HG02763 (cell line): ENCODE data around the gene PEX13.
"Not testable (repeated sequence)": the region's sequence is repeated elsewhere in the genome, so short reads cannot be mapped to it uniquely, and the experiment has no call there.

Source experiments
- ATAC-seq: cut with Tn5 transposase; IDR thresholded peaks from one replicate; pipeline ENCODE4 v1.9.1; 2021; ENCODE audit warnings: mild to moderate bottlenecking, moderate library complexity; ENCODE audit not compliant: unreplicated experiment

Gene PEX13

GRCh38 chr2:61006486-61007105 is 10.9 kb upstream of the PEX13 start:
- ATAC-seq, result no peak

- no peak for ATAC-seq
Observed at GRCh38 chr2:61009355-61009754, 8.2 kb upstream of the PEX13 start.

DNA sequence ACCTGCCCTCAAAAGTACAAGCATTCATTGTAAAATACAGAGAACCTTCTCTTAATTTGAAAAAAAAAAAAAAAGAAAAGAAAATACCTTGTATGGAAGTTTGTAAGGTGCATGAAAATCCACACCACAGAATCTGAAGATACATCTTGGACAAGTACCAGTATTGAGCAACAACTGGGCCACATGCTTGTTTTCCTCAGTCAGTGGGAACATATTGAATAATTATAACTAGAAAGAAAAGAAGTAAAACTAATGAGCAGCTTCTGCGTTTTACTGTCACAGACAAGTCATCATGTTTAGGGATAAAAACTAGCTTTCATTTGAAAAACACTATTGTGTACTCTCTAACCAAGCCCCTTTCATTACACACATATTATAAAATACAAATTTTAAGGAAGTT is 5.8 kb upstream of the PEX13 start:
- no peak for ATAC-seq

DNA sequence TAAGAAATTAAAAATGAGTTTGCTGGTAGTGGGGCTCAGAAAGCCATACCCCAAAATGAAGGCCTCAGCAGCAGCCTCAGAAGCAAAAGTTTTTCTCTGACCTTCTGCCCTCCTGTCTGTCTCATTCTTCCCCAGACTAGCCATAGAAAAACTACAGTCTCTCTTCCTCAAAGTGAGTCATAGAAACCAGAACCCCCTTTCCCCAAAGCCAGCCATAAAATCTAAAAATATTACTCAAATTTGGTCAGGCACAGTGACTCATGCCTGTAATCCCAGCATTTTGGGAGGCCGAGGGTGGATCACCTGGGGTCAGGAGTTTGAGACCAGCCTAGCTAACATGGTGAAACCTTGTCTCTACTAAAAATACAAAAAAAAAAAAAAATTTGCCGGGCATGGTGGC is 5.2 kb upstream of the PEX13 start:
- ATAC-seq, result not testable (repeated sequence)

DNA sequence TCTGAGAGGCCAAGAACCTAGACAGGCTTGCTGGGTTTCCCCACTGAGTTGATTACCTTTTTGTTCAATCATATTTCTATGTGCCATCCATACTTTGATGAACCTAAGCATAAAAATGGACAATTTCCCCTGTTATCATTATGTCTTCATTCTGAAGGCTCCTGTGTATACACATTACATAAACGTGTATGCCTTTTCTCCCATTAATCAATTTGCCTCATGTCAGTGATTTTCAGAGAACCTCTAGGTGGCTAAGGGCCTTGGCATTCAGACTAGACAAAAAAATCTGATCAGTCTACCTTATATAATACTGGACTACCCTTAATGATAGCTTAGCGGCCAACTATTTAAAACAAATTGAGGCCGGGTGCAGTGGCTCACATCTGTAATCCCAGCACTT is 4.1 kb upstream of the PEX13 start:
- no peak for ATAC-seq

DNA sequence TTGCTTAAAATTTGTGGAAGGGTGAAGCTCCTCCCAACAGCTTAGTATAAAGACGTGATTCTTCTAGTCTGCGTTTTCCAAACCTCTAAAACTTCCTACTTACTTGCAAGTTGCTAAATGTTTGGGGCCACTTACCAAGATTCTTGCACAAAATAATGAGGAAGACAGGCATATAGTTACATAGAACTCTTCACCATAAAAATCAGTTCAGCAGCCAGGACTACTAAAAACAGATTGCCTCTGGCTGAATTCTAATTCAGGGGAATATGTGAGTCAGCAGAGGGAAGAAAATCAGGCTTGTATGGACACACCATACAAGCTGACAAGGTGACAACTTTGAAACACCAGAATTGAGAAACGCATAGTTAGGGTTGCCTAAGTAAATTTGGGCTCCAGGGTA is 2.8 kb upstream of the PEX13 start:
- ATAC-seq, result no peak

DNA sequence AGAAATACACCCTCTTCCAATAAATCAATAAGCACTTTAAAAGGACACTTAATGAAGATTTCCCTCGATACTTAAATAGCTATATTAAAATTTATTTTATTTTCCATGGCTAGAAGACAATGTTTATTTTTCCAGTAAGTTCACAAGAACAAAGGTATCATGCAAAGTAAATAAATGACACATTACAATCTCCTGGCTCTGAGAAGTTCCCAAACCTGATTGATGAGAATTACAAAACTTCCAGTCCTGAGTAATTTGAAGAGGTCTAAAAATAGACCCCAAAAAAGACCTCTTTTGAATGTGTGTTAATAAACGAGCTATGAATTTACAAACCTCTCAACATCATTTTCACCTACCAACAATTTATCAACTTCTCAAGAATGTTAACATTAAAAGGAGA is 1.5 kb upstream of the PEX13 start:
- no peak for ATAC-seq

DNA sequence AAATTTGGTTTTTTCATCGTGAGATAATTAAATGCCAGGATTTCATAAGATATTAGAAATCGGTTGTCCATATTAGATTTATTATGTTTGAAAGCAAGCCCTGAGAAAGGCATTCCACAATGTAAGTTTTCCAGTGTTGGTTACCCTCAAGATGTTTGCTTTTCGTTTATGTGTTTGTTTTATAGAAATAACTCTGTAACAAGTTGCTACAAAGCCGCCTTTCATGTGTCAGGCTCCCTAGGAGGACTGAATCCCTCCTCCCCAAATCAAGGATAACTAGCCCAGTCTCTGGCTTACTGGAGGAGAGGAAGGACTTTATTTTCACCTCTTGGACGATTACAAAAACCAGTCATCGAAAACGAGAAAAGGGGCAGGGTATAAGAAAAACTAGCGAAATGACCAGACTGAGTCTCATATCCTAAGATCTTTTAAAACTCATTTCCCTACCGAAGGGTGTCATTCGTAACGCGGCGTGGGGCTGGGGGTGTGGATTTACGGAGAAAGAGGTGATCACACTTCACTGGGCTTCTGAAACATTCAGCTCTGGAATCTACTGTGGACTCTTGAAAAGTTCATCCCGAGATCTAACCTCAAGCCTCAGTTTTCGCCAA is 1.0 kb upstream of the PEX13 start:
- ATAC-seq, result no peak

DNA sequence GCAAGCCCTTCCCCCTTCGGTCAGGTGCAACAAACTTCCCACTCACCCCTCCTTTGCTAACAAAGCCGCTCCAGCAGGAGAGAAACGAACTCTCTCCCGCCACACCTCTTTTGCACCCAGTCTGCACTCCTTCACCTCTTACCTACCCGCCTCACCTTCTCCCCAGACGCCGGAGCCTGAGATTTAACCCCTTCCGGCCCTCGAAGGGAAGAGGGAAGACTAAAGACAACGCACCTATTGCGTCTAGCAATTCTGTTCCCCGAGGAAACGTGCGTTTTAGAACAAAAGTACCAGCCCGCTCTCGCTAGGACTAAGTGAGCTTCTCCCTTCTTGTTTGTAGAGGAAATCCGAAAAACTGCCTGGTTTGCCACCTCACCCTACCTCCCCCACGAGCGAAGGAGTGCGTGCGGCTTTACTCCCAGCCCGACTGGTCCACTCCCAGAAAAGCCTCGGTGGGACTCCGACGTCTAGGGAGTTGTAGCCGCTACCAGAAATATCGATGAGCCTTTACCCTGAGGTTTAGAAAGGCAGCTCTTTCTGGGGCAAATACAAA is 441 bp upstream of the PEX13 start:
- peak; percentile 49 for ATAC-seq

GRCh38 chr2:61018318-61018755 is 817 bp downstream of the PEX13 start:
- ATAC-seq, result no peak

DNA sequence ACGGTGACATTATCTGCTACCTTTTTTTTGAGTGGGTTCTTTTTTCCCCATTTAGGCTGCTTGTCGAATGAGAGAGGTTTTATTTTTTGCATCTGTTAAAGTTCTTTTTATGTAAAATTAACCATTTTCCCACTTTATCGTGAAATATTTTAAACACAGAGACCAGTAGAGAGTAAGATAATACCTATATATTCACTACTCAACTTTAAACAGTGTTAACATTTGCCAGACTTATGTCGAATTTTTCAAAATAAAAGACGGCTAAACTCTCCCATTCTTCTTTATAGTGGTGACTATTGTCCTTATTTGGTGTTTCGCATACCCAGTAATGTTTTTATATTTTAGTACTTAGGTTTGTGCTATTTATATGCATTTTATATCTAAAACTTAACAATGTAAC is 1.3 kb downstream of the PEX13 start:
- ATAC-seq, result no peak

GRCh38 chr2:61021228-61021660 is 3.7 kb downstream of the PEX13 start:
- no peak for ATAC-seq

GRCh38 chr2:61023670-61024069 is 6.2 kb downstream of the PEX13 start:
- no peak for ATAC-seq

DNA sequence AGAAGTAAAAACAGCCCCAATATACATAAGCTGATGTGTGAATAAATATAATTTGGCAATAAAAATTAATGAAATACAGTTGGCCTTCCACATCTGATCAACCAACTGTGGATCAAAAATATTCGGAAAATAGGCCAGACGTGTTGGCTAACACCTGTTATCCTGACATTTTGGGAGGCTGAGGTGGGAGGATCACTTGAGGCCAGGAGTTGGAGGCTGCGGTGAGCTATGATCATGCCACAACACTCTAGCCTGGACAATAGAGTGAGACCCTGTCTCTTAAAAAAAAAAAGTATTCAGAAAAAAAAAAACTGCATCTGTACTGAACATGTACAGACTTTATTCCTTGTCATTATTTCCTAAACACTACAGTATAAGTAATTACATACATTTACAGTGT is 12.0 kb downstream of the PEX13 start:
- no peak for ATAC-seq

DNA sequence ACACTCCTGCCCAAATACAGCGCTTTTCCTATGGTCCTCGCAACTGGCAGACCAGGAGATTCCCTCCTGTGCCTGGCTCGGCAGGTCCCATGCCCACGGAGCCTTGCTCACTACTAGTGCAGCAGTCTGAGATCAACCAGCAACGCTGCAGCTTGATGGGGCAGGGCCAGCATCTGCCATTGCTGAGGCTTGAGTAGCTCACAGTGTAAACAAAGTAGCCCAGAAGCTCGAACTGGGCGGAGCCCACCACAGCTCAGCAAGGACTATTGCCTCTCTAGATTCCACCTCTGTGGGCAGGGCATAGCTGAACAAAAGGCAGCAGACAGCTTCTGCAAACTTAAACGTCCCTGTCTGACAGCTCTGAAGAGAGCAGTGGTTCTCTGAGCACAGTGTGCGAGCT is 17.1 kb downstream of the PEX13 start:
- ATAC-seq, result not testable (repeated sequence)

DNA sequence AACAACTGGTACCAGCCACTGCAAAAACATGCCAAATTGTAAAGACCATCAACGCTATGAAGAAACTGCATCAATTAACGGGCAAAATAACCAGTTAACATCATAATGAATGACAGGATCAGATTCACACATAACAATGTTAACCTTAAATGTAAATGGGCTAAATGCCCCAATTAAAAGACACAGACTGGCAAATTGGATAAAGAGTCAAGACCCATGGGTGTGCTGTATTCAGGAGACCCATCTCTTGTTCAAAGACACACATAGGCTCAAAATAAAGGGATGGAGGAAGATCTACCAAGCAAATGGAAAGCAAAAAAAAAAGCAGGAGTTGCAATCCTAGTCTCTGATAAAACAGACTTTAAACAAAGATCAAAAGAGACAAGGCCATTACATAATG is 19.1 kb downstream of the PEX13 start:
- ATAC-seq, result not testable (repeated sequence)

DNA sequence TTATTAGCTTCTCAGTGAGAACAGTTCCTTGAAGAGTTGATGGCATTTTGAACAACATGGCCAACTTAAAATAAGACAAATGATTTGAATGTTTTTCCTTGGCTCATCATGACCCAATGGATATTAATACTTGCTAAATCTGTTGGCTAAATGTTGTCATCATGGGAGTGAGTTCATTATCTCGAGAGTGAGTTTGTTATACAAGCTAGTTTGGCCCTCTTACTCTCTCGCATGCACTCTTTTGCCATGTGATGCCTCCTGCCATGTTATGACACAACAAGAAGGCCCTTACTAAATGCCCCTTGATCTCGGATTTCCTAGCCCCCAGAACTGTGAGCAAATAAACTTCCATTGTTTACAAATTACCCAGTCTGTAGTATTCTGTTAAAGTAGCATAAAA is 25.3 kb downstream of the PEX13 start:
- ATAC-seq, result no peak

DNA sequence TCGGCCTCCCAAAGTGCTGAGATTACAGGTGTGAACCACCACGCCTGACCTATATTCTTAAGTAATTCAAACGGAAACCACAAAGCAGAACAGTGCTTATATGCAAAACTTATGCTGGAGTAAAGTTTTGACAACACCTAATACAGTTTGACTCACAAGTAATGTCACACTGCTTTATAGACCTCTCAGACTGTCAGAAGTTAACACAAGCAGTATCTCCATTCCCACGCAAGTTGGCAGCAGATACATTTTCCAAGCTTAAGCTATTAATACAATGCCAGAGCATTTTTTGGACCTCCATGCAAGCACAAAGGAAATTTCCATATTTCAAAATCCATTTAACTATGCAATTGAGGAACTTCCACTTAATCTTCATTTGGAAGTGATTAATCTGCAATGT is 27.1 kb downstream of the PEX13 start:
- ATAC-seq, result no peak

- ATAC-seq, result no peak
Observed at GRCh38 chr2:61045226-61045625, 27.7 kb downstream of the PEX13 start.

DNA sequence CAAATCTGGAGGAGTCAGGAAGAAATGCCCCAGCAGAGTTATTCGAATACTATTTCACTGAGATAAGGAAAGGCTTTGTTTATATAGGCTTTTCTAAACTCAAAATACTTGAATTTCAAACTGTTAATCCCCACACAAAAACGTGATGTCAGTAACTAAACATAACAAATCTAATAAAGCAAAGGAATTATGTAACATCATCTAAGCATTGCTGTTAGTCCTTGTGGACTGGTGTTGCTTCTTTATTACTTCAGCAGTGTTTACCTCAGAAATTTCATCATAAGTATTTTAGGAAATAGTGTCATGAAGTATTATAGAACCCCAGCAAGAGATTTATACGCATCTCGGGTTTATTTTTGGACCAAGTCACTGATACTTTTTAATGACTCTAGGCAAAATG is 28.5 kb downstream of the PEX13 start:
- ATAC-seq, result no peak

- no peak for ATAC-seq
Observed at GRCh38 chr2:61055557-61055956, 38.0 kb downstream of the PEX13 start.

GRCh38 chr2:61057562-61057961 is 40.0 kb downstream of the PEX13 start:
- ATAC-seq, result no peak

DNA sequence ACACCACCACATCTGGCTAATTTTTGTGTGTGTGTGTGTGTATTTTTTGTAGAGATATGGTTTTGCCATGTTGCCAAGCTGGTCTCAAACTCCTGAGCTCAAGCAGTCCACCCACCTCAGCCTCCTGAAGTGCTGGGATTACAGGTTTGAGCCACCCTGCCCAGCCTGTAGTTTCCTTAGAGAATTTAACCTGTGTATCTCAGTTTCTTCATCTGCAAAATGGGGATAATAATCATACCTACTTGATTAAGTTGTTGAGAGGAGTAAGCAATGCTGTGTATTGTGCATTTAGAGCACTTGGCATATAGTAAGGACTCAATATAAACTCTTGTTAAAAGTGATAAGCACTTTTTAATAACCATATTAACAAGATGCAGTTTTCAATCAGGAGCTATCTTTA is 41.9 kb downstream of the PEX13 start:
- ATAC-seq, result no peak
